ENCODE measurements around the gene CD81.

CD81 gene

DNA sequence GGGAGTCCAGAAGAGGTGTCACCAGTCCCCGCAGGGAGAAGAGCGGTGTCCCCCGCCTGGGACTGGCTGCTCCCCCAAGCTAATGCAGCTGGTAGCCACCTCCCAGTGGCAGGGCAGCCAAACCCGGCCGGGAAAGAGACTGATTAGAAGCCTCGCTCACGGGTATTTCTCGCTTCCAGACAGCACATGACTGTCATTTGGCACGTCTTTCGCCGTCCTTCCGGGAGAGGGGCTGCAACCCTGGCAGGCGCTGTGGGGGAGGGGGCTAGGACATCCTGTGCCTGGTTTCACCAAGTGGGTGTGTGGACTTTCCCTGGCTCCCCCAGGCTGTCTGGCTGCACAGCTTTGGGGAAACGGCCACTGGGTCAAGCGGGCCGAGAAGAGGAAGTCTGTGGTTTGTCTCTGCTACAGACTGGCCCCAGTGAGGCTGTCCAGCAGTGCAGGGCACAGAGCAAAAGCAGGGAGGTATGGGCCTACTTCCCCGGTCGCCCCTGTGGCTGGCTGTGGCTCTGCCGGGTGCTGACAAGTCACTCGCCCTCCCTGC, 3.8 kb downstream of the CD81 start:
- Mint-ChIP-seq H3K4me1 (peaks cover 34% of the 10 kb centered on the region), H3K27me3 (ENCODE audit: low read depth) (no peaks in the 10 kb centered on the region), H3K36me3 (ENCODE audit: low read depth) (no peaks in the 10 kb centered on the region), H3K27ac (peak overlapping the region in 2 of 3 experiments; percentile 33 to 49), H3K9me3 (no peaks in the 10 kb centered on the region), H3K4me3 (peak overlapping the region in 2 of 3 experiments; percentile 75 to 89)
- no peak for TF ChIP-seq CTCF (IDR thresholded peaks at IDR 0.05; ENCODE audit: unreplicated experiment in 3 of 3)

GRCh38 chr11:2381494-2382128, 4.5 kb downstream of the CD81 start:
- peak overlapping the region in 2 of 3 experiments; percentile 33 to 49 for H3K27ac Mint-ChIP-seq
- H3K4me3 Mint-ChIP-seq: peak overlapping the region; percentile 61 to 78 (median 75)
- TF ChIP-seq CTCF (IDR thresholded peaks at IDR 0.05; ENCODE audit: unreplicated experiment in 3 of 3): no peak
- no peaks in the 10 kb centered on the region for H3K9me3 Mint-ChIP-seq
- peaks cover 31% of the 10 kb centered on the region for H3K4me1 Mint-ChIP-seq
- H3K36me3 Mint-ChIP-seq (ENCODE audit: low read depth): no peaks in the 10 kb centered on the region
- H3K27me3 Mint-ChIP-seq (ENCODE audit: low read depth): no peaks in the 10 kb centered on the region

- H3K9me3 Mint-ChIP-seq: no peaks in the 10 kb centered on the region
- H3K4me3 Mint-ChIP-seq: no peak overlapping the region
- no peak overlapping the region for H3K27ac Mint-ChIP-seq
- no peaks in the 10 kb centered on the region for H3K36me3 Mint-ChIP-seq (ENCODE audit: low read depth)
- H3K4me1 Mint-ChIP-seq: peaks cover 31% of the 10 kb centered on the region
- H3K27me3 Mint-ChIP-seq (ENCODE audit: low read depth): no peaks in the 10 kb centered on the region
- TF ChIP-seq CTCF (IDR thresholded peaks at IDR 0.05; ENCODE audit: unreplicated experiment in 3 of 3): no peak
Measured at GRCh38 chr11:2382129-2382517, 5.0 kb downstream of the CD81 start.

GRCh38 chr11:2382936-2383851, 6.1 kb downstream of the CD81 start:
- Mint-ChIP-seq H3K27ac (peak overlapping the region in 1 of 3 experiments; percentile 75), H3K4me3 (peak overlapping the region; percentile 41 to 66 (median 50)), H3K36me3 (ENCODE audit: low read depth) (no peaks in the 10 kb centered on the region), H3K9me3 (no peaks in the 10 kb centered on the region), H3K27me3 (ENCODE audit: low read depth) (no peaks in the 10 kb centered on the region), H3K4me1 (peaks cover 31% of the 10 kb centered on the region)
- TF ChIP-seq CTCF (IDR thresholded peaks at IDR 0.05; ENCODE audit: unreplicated experiment in 3 of 3): no peak

DNA sequence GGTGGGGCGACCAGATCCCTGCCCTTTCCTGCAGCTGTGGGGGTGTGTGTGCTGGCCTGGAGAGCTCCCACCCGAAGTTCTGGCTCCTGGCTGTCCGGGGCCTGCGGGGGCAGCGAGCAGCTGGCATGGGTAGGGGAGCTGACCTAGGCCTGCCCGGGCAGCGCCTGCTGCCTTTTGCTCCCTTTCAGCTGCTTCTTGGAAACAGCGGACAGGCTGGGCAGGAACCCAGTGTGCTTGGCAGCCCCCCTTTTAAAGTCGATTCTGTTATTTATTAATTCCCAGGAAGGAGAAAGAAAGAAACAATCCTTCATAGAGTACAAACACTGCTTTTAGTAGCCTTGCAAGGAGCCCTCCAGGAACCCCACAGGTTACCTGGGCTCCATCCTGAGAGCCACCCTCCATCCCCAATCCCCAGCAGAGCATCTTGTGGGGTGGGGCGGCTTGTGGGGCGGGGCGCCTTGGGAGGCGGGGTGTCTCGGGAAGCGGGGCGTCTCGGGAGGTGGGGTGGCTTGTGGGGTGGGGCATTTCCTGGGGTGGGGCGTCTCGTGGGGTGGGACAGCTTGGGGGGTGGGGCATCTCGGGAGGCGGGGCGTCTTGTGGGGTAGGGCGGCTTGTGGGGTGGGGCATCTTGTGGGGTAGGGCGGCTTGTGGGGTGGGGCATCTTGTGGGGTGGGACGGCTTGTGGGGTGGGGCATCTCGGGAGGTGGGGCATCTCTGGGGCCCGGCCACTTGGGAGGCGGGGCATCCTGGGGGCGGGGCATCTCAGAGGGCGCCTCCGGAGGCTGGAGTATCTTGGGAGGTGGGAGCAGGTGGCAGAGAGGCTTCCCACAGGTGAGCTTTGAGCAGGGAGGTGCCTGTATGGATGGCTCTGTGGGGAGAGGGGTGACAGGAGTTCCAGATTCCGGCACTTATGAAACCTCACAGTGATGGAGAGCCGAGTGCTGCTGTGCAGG, 7.0 kb downstream of the CD81 start:
- Mint-ChIP-seq H3K4me3 (peak overlapping the region in 2 of 3 experiments; percentile 48 to 56), H3K27me3 (ENCODE audit: low read depth) (no peaks in the 10 kb centered on the region)

More for the DNA sequence above, 7.0 kb downstream of the CD81 start:
- TF ChIP-seq CTCF (IDR thresholded peaks at IDR 0.05; ENCODE audit: unreplicated experiment in 3 of 3): no peak
- Mint-ChIP-seq H3K9me3 (no peaks in the 10 kb centered on the region), H3K27ac (peak overlapping the region; percentile 66 to 90 (median 75)), H3K4me1 (peaks cover 30% of the 10 kb centered on the region), H3K36me3 (ENCODE audit: low read depth) (no peaks in the 10 kb centered on the region)

Measured in nephron (organoid).